ENCODE measurements around the gene TMOD1. TPM values are rescaled to one million over a fixed set of nuclear protein-coding genes. Genes with fewer than 3 reads are reported as not detected.

The TMOD1 gene
- total RNA-seq, 1 donor from 2014 or later: 0.91 TPM

- no peak overlapping the region for H3K27ac Mint-ChIP-seq
Observed at GRCh38 chr9:97534185-97534584, 32.7 kb downstream of the TMOD1 start.

GRCh38 chr9:97534961-97535594, 33.6 kb downstream of the TMOD1 start:
- intact Hi-C loops (cut with micrococcal nuclease): no loop called here
- no peaks in the 10 kb centered on the region for H3K9me3 Mint-ChIP-seq
- no peak overlapping the region for H3K27ac Mint-ChIP-seq
- peaks cover 11% of the 10 kb centered on the region for H3K27me3 Mint-ChIP-seq
- no peak overlapping the region for H3K4me3 Mint-ChIP-seq
- DNase-seq: no peak
- H3K4me1 Mint-ChIP-seq: no peaks in the 10 kb centered on the region
- H3K36me3 Mint-ChIP-seq (ENCODE audit: low read depth): no peaks in the 10 kb centered on the region

More at GRCh38 chr9:97534185-97534584, 32.7 kb downstream of the TMOD1 start:
- Mint-ChIP-seq H3K4me1 (peaks cover 5% of the 10 kb centered on the region), H3K4me3 (no peak overlapping the region), H3K9me3 (no peaks in the 10 kb centered on the region), H3K36me3 (ENCODE audit: low read depth) (no peaks in the 10 kb centered on the region), H3K27me3 (peaks cover 10% of the 10 kb centered on the region)
- no peak for DNase-seq
- intact Hi-C loops (cut with micrococcal nuclease): no loop called here

- H3K27me3 Mint-ChIP-seq: peaks cover 11% of the 10 kb centered on the region
- no peak for DNase-seq
- H3K9me3 Mint-ChIP-seq: no peaks in the 10 kb centered on the region
- H3K27ac Mint-ChIP-seq: no peak overlapping the region
- intact Hi-C loops (cut with micrococcal nuclease): no loop called here
- H3K4me1 Mint-ChIP-seq: no peaks in the 10 kb centered on the region
- no peak overlapping the region for H3K4me3 Mint-ChIP-seq
- no peaks in the 10 kb centered on the region for H3K36me3 Mint-ChIP-seq (ENCODE audit: low read depth)
Observed at GRCh38 chr9:97535771-97536170, 34.3 kb downstream of the TMOD1 start.

GRCh38 chr9:97536480-97536879, 35.0 kb downstream of the TMOD1 start:
- Mint-ChIP-seq H3K36me3 (ENCODE audit: low read depth) (no peaks in the 10 kb centered on the region), H3K4me3 (no peak overlapping the region), H3K27ac (no peak overlapping the region), H3K27me3 (peaks cover 11% of the 10 kb centered on the region), H3K4me1 (no peaks in the 10 kb centered on the region), H3K9me3 (no peaks in the 10 kb centered on the region)
- intact Hi-C loops (cut with micrococcal nuclease): no loop called here
- no peak for DNase-seq

- intact Hi-C loops (cut with micrococcal nuclease): no loop called here
- peaks cover 14% of the 10 kb centered on the region for H3K27me3 Mint-ChIP-seq
- no peaks in the 10 kb centered on the region for H3K4me1 Mint-ChIP-seq
- no peak overlapping the region for H3K27ac Mint-ChIP-seq
- no peak overlapping the region for H3K4me3 Mint-ChIP-seq
- no peaks in the 10 kb centered on the region for H3K9me3 Mint-ChIP-seq
- no peaks in the 10 kb centered on the region for H3K36me3 Mint-ChIP-seq (ENCODE audit: low read depth)
- DNase-seq: no peak
Observed at GRCh38 chr9:97543561-97543960, 42.1 kb downstream of the TMOD1 start.

GRCh38 chr9:97545486-97545885, 44.0 kb downstream of the TMOD1 start:
- peaks cover 14% of the 10 kb centered on the region for H3K27me3 Mint-ChIP-seq
- no peaks in the 10 kb centered on the region for H3K4me1 Mint-ChIP-seq
- no peak overlapping the region for H3K27ac Mint-ChIP-seq
- no peaks in the 10 kb centered on the region for H3K36me3 Mint-ChIP-seq (ENCODE audit: low read depth)
- intact Hi-C loops (cut with micrococcal nuclease): no loop called here
- H3K4me3 Mint-ChIP-seq: no peak overlapping the region
- DNase-seq: no peak
- H3K9me3 Mint-ChIP-seq: no peaks in the 10 kb centered on the region

- Mint-ChIP-seq H3K9me3 (no peaks in the 10 kb centered on the region), H3K36me3 (ENCODE audit: low read depth) (no peaks in the 10 kb centered on the region), H3K27me3 (peaks cover 18% of the 10 kb centered on the region), H3K4me3 (no peak overlapping the region), H3K4me1 (no peaks in the 10 kb centered on the region), H3K27ac (no peak overlapping the region)
- DNase-seq: no peak
- intact Hi-C loops (cut with micrococcal nuclease): no loop called here
Observed at GRCh38 chr9:97547098-97547829, 45.8 kb downstream of the TMOD1 start.

GRCh38 chr9:97548379-97548778, 46.9 kb downstream of the TMOD1 start:
- peaks cover 25% of the 10 kb centered on the region for H3K27me3 Mint-ChIP-seq
- no peaks in the 10 kb centered on the region for H3K36me3 Mint-ChIP-seq (ENCODE audit: low read depth)
- intact Hi-C loops (cut with micrococcal nuclease): no loop called here
- no peak for DNase-seq
- H3K27ac Mint-ChIP-seq: no peak overlapping the region
- H3K9me3 Mint-ChIP-seq: no peaks in the 10 kb centered on the region
- no peaks in the 10 kb centered on the region for H3K4me1 Mint-ChIP-seq
- H3K4me3 Mint-ChIP-seq: no peak overlapping the region

GRCh38 chr9:97548819-97549540, 47.5 kb downstream of the TMOD1 start:
- no peaks in the 10 kb centered on the region for H3K9me3 Mint-ChIP-seq
- no peak overlapping the region for H3K4me3 Mint-ChIP-seq
- H3K27me3 Mint-ChIP-seq: peaks cover 25% of the 10 kb centered on the region
- H3K36me3 Mint-ChIP-seq (ENCODE audit: low read depth): no peaks in the 10 kb centered on the region
- no peak overlapping the region for H3K27ac Mint-ChIP-seq
- intact Hi-C loops (cut with micrococcal nuclease): no loop called here
- no peak for DNase-seq
- no peaks in the 10 kb centered on the region for H3K4me1 Mint-ChIP-seq

GRCh38 chr9:97550386-97550785, 48.9 kb downstream of the TMOD1 start:
- Mint-ChIP-seq H3K9me3 (no peaks in the 10 kb centered on the region), H3K4me1 (no peaks in the 10 kb centered on the region), H3K36me3 (ENCODE audit: low read depth) (no peaks in the 10 kb centered on the region), H3K27ac (no peak overlapping the region), H3K4me3 (no peak overlapping the region), H3K27me3 (peaks cover 31% of the 10 kb centered on the region)
- intact Hi-C loops (cut with micrococcal nuclease): no loop called here
- DNase-seq: no peak

- intact Hi-C loops (cut with micrococcal nuclease): no loop called here
- DNase-seq: no peak
- Mint-ChIP-seq H3K9me3 (no peaks in the 10 kb centered on the region), H3K4me3 (no peak overlapping the region), H3K4me1 (no peaks in the 10 kb centered on the region), H3K36me3 (ENCODE audit: low read depth) (no peaks in the 10 kb centered on the region), H3K27me3 (peaks cover 34% of the 10 kb centered on the region), H3K27ac (no peak overlapping the region)
Observed at GRCh38 chr9:97551308-97551707, 49.8 kb downstream of the TMOD1 start.

GRCh38 chr9:97553141-97553540, 51.7 kb downstream of the TMOD1 start:
- H3K27me3 Mint-ChIP-seq: peaks cover 36% of the 10 kb centered on the region
- H3K27ac Mint-ChIP-seq: no peak overlapping the region
- H3K9me3 Mint-ChIP-seq: no peaks in the 10 kb centered on the region
- intact Hi-C loops (cut with micrococcal nuclease): no loop called here
- no peak for DNase-seq
- no peak overlapping the region for H3K4me3 Mint-ChIP-seq
- no peaks in the 10 kb centered on the region for H3K4me1 Mint-ChIP-seq
- no peaks in the 10 kb centered on the region for H3K36me3 Mint-ChIP-seq (ENCODE audit: low read depth)

- Mint-ChIP-seq H3K27ac (no peak overlapping the region), H3K4me3 (no peak overlapping the region), H3K36me3 (ENCODE audit: low read depth) (no peaks in the 10 kb centered on the region), H3K4me1 (peaks cover 2% of the 10 kb centered on the region), H3K27me3 (peaks cover 32% of the 10 kb centered on the region), H3K9me3 (no peaks in the 10 kb centered on the region)
- intact Hi-C loops (cut with micrococcal nuclease): no loop called here
- DNase-seq: no peak
Observed at GRCh38 chr9:97553841-97554240, 52.4 kb downstream of the TMOD1 start.

GRCh38 chr9:97554566-97555075, 53.2 kb downstream of the TMOD1 start:
- no peak for DNase-seq
- H3K27ac Mint-ChIP-seq: no peak overlapping the region
- H3K9me3 Mint-ChIP-seq: no peaks in the 10 kb centered on the region
- intact Hi-C loops (cut with micrococcal nuclease): no loop called here
- H3K4me1 Mint-ChIP-seq: peaks cover 7% of the 10 kb centered on the region
- peaks cover 32% of the 10 kb centered on the region for H3K27me3 Mint-ChIP-seq
- no peaks in the 10 kb centered on the region for H3K36me3 Mint-ChIP-seq (ENCODE audit: low read depth)
- H3K4me3 Mint-ChIP-seq: no peak overlapping the region

Data from activated CD4-positive, alpha-beta T cell treated with anti-CD3 and anti-CD28 coated beads, Interleukin-2, amount 10 ng/mL, durations not matched to agents 24 days and 14 days (primary cell).